DMS53 treated with DMSO at 0.1 percent for 48 hours (cell line): Measurements from ENCODE around the gene PSMA7.

Experiments
- DNase-seq: peaks from one replicate; lab custom pipeline; 2025; ENCODE audit not compliant: unreplicated experiment; lab: John Stamatoyannopoulos, UW

The PSMA7 gene

GRCh38 chr20:62137478-62138203 lies 5.6 kb downstream of the PSMA7 start:
- DNase-seq, result no peak

DNA sequence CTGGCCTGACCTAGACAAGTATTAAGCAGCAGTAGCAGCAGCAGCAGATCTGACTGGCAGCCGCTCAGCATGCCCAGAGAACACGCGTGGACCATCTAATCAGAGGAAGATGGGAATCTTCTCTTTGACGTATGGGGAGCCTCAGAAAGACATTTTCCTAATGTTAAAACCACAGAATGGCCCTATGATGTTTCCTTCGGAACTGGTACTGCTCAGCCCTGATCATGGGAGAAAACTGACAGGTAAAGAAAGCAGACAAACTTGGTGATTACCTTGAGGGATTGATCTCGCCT lies 6.2 kb downstream of the PSMA7 start:
- no peak for DNase-seq

DNA sequence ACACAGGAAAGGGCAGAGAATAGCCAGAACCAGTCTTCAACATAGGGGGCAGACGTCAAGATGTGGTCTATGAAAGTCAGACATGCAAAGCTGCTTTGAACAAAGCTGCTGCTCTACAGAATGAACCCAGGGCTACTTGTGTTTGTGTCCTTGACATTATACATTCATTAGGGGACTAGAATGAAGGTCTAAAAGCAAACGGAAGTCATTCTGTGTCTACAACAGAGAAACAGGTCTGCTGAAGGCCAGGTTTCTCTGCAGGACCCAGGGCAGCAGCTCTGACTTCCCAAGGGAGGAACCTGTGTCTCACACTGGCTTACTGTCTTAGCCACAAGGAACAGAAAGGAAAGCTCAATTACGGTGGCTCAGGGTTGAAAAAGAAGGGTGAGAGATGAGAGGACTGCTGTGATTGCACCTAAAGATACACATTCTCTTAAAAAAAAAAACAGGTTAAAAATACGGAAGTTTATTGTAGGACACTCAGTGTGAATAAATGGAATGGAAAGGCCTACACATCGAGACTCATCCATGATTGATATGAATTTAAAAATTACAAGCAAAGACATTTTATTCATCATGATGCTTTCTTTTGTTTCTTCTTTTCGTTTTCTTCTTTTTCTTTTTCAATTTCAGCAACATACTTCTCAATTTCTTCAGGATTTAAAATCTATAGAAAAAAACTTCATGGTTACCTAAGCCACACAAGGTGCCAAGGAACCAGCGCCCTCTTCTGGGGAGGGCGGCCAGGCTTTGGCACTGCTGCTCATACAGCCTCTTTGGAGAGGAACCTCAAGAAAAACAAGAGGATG lies 6.7 kb downstream of the PSMA7 start:
- peak; percentile 38 for DNase-seq

- DNase-seq, result no peak
These were observed 7.5 kb downstream of the PSMA7 start for GRCh38 chr20:62135573-62136266.

- DNase-seq, result no peak
These were observed 8.4 kb downstream of the PSMA7 start for GRCh38 chr20:62134735-62135231.

GRCh38 chr20:62133864-62134263 lies 9.3 kb downstream of the PSMA7 start:
- DNase-seq, result no peak

- no peak for DNase-seq
These were observed 9.9 kb downstream of the PSMA7 start for GRCh38 chr20:62133051-62133845.

DNA sequence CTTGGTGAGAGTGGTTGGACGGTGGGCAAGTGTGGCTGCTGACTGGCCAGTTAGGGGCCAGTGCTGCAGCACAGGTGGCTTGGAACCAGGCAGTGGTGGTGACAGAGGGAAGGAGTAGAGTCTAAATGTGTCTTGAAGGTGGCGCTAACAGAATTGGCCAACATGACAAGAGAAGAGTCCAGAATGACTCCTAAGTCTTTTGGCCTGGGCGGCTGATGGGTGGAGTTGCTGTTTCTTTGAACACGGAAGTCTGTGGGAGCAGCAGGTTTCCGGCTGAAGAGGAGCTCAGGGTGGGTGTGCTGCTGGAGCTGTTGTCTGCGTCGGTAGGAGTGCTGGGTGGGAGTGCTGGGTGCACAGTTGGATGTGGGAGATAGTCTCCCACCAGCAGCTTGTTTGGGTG lies 10.8 kb downstream of the PSMA7 start:
- DNase-seq, result no peak

- no peak for DNase-seq
These were observed 11.5 kb downstream of the PSMA7 start for GRCh38 chr20:62131560-62132320.

DNA sequence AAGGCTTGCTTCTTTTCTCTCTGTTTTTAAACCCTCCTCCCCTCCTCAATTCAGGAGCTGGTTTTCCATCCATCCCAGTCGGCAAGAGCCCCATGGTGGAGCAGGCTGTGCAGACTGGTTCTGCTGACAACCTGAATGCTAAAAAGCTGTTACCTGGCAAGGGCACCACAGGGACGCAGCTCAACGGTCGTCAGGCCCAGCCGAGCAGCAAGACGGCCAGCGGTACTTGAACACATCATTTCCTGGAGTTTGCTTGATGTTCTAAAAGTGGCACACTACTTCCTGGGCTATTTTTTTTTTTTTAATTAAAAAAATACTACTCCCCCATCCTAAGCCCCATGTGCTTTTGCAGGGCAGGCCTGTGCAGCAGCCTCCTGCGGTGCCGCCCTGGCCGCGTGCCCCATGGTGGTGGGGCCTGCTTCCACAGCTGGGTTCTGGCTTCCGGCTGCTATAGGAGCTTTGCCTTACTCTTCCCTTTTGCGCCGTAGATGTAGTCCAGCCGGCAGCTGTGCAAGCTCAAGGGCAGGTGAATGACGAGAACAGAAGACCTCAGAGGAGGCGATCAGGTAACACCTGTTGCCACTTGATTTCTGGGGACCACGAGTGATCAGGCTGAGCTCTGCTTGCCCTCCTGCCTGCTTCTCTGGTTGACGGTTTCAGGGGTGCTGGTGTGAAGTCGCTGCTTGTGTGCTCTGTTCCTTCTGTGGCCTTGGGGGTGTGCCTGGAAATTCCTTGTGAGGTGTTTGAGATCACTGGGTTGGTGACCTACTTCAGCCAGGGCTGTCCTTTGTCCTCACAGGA lies 13.3 kb downstream of the PSMA7 start:
- no peak for DNase-seq

GRCh38 chr20:62128502-62128901 lies 14.7 kb downstream of the PSMA7 start:
- no peak for DNase-seq

DNA sequence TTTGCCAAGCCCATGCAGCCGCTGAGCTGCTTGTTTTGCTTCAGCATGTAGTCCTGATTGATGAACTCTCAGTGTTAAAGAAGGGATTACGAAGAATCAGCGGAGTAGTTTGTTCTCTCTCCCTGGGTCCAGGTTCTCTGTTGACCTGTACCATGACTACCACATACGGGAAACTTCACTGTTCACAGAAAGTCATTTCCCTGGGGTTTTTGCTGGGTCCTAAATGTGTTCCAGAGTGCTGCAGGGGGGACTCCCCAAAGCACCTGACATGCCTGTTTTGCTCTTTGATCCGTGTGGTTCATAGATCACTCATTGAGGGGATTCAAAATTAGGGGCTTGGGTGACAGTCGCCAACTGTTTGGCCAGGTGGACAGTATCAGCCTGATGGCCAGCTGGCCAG lies 15.4 kb downstream of the PSMA7 start:
- no peak for DNase-seq

DNA sequence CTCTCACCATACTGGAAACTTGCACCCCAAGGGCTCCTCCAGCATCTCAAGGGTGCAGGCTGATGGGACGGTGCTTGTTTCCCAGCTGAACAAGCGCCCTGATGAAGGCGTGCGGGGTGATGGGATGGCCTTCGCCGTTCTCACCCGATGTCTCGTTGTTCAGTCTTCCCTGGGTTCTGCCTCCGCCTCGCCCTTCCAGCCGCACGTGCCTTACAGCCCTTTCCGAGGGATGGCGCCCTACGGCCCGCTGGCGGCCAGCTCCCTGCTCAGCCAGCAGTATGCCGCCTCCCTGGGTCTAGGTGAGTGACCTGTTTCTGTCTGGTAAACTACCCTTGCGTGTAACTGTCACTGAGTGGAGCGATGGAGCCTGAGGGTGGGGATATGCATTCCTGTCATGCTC lies 17.1 kb downstream of the PSMA7 start:
- DNase-seq, result no peak

DNA sequence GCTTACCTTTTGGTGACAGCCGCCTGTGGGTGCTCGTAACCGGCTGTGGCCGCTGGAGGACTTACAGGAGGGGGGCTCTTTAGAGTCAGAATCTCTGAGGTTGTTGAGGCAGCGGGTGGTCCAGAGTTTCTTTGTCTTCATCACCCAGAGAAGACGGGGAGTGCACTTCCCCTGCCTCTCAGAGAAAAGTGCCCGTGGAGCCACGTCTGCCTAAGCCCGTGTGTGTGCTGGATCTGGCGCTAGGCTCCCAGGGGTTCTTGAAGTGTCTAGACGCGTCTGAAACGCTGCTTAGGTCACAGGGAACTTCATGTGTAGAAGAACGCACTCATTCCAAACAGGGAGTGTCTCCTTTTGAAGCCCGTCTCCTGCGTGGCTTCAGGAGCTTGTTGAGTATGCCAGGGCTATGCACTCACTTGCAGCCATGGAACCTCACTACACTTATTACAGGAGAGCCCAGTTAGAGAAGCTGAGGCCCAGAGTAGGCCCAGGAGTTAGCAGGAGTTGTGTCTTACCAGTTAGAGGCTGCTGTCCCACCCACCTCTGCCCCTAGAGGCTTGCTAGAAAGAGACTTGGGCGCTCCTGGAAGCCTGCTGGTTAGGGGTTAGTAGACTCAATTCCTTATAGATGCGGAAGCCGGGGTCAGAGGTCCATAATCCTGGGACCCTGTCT lies 19.6 kb downstream of the PSMA7 start:
- DNase-seq, result no peak

DNA sequence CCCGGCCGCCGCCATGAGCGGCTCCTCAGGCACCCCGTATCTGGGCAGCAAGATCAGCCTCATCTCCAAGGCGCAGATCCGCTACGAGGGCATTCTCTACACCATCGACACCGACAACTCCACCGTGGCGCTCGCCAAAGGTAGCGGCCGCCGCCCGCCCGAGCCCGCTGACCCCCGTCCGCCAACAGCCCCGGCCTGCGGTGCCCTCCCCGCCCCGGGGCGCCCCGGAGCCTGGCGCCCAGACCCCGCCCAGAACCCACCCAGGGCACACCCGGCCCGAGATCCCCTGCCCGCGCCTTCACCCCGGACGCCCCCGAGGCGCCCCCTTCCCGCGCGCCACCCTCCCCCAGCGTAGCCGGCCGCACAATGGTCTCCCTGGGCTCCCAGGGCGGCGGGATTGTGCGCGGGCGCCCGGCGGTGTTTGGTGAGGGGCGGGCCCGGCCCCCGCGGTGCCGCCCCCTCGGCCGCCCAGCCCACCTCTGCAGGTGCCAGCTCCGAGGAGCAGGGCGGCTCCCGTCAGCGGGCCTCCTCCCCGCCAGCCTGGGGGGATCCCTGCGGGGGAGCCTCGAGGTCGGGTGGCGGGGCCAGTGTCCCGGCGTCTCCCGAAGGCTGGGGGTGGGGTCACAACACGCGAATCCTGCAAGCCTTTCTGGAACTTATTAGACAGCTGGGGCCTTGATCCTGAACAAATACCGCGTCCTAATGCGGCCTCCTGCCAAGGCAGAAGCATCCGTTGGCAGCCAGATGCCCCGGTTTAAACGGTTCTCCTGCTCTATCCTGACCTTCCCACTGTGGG lies 20.3 kb downstream of the PSMA7 start:
- peak; percentile 33 for DNase-seq

- peak; percentile 92 for DNase-seq
These were observed 21.2 kb downstream of the PSMA7 start, which contains the start of gene LSM14B for GRCh38 chr20:62121776-62122653. Gene LSM14B, plus strand, starts transcription at chr20:62122475. Its CDS starts 192 bp downstream, at chr20:62122667.
